HepG2 (cell line): ENCODE measurements around the gene VEZF1. TPM values are rescaled to one million over a fixed set of nuclear protein-coding genes. Genes with fewer than 3 reads are reported as not detected.

Experiments
- CEBPB ChIP-seq: IDR thresholded peaks from 2 replicates; pipeline ENCODE4 v1.6.1; 2011; ENCODE audit warnings: low read depth, low read length, improper control_type of control experiment, borderline replicate concordance
- HNRNPH1 ChIP-seq: fragments of 200-400 bp; formaldehyde crosslinking; optimal IDR thresholded peaks from 2 replicates; pipeline ENCODE3; 2017; ENCODE audit warnings: mild to moderate bottlenecking, low read depth, low read length
- MTF1 ChIP-seq: sonication (generic); formaldehyde crosslinking; IDR thresholded peaks from 2 replicates; pipeline ENCODE4 v1.5.0; 2020; ENCODE audit warnings: missing genetic modification reagents
- SRF ChIP-seq: IDR thresholded peaks from 2 replicates; pipeline ENCODE4 v1.6.1; 2011; ENCODE audit warnings: mild to moderate bottlenecking, low read depth, low read length, moderate library complexity
- SRY ChIP-seq: sonication (generic); formaldehyde crosslinking; IDR thresholded peaks from 2 replicates; pipeline ENCODE4 v1.8.0; 2022; ENCODE audit warnings: mild to moderate bottlenecking, missing genetic modification reagents
- ZKSCAN1 ChIP-seq: fragments of 150-350 bp; IDR thresholded peaks from 2 replicates; pipeline ENCODE4 v1.6.1; 2014; ENCODE audit warnings: low read length
- ZNF256 ChIP-seq: sonication (generic); formaldehyde crosslinking; conservative IDR thresholded peaks from 2 replicates; pipeline ENCODE4 v1.4.0; 2020; ENCODE audit warnings: missing genetic modification reagents
- ZNF383 ChIP-seq: sonication (generic); formaldehyde crosslinking; IDR thresholded peaks from 2 replicates; pipeline ENCODE4 v1.4.0; 2020; ENCODE audit warnings: missing genetic modification reagents, mild to moderate bottlenecking, borderline replicate concordance
- ZNF44 ChIP-seq: sonication (generic); formaldehyde crosslinking; IDR thresholded peaks from 2 replicates; pipeline ENCODE4 v1.5.1; 2020; ENCODE audit warnings: mild to moderate bottlenecking, missing genetic modification reagents
- ZNF484 ChIP-seq: sonication (generic); formaldehyde crosslinking; IDR thresholded peaks from 2 replicates; pipeline ENCODE4 v1.5.1; 2020; ENCODE audit warnings: mild to moderate bottlenecking, low read depth, missing genetic modification reagents, borderline replicate concordance
- ZNF83 ChIP-seq: sonication (generic); formaldehyde crosslinking; IDR thresholded peaks from 2 replicates; pipeline ENCODE4 v1.4.0; 2020; ENCODE audit warnings: missing genetic modification reagents, mild to moderate bottlenecking, borderline replicate concordance
- ZSCAN31 ChIP-seq: sonication (generic); formaldehyde crosslinking; IDR thresholded peaks from 2 replicates; pipeline ENCODE4 v1.5.0; 2020; ENCODE audit warnings: low read depth, mild to moderate bottlenecking, missing genetic modification reagents
- polyA plus RNA-seq, 8 experiments: library from polyadenylated mRNA; depleted of rRNA in 3 of 8; stranded (reverse) in 7 of 8; unstranded in 1 of 8; fragments of >200 nt; fragmentation: Illumina TruSeq in 4 of 8; extraction: Trizol in 4 of 8; gene quantifications; 2 replicates each; pipeline versions ENCODE4 v1.2.1 to v1.2.3, GENCODE V29; 2011 to 2016; ENCODE audit warnings: low read depth in 4 of 8, missing spikeins in 1 of 8, mixed read lengths in 1 of 8; ENCODE audit not compliant: insufficient read depth in 1 of 8
- total RNA-seq, 5 experiments: library from RNA; depleted of rRNA; stranded (reverse); fragments of >200 nt; fragmentation: Illumina TruSeq; extraction: Trizol; gene quantifications; 2 replicates each; pipeline ENCODE4 v1.2.3, GENCODE V29; 2016; ENCODE audit warnings: low read depth in 1 of 5
- TF ChIP-seq, protein P1 (sequence below): sonication (generic); formaldehyde crosslinking; IDR thresholded peaks from 2 replicates; pipeline ENCODE4 v1.9.0; 2021; ENCODE audit warnings: missing genetic modification reagents, borderline replicate concordance
- TF ChIP-seq, protein P2 (sequence below): sonication (generic); formaldehyde crosslinking; conservative IDR thresholded peaks from 2 replicates; pipeline ENCODE4 v1.4.0; 2020; ENCODE audit warnings: missing genetic modification reagents
- TF ChIP-seq, protein P3 (sequence below): sonication (generic); formaldehyde crosslinking; IDR thresholded peaks from 2 replicates; pipeline ENCODE4 v1.4.0; 2020; ENCODE audit warnings: missing genetic modification reagents
- TF ChIP-seq, protein P4 (sequence below), 2 experiments: sonication (generic) in 1 of 2; formaldehyde crosslinking in 1 of 2; IDR thresholded peaks; 2 replicates each; pipeline versions ENCODE4 v1.4.0 to v1.6.1; 2016 to 2020; ENCODE audit warnings: borderline replicate concordance in 1 of 2, low read depth in 1 of 2, mild to moderate bottlenecking in 1 of 2, missing genetic modification reagents in 1 of 2

The VEZF1 gene
- total and polyA plus RNA-seq, 2 of the 13 experiments (the other 11 are each of a cell fraction or from before 2014, with no cell fraction given) = 45.9 to 49.7 TPM

DNA sequence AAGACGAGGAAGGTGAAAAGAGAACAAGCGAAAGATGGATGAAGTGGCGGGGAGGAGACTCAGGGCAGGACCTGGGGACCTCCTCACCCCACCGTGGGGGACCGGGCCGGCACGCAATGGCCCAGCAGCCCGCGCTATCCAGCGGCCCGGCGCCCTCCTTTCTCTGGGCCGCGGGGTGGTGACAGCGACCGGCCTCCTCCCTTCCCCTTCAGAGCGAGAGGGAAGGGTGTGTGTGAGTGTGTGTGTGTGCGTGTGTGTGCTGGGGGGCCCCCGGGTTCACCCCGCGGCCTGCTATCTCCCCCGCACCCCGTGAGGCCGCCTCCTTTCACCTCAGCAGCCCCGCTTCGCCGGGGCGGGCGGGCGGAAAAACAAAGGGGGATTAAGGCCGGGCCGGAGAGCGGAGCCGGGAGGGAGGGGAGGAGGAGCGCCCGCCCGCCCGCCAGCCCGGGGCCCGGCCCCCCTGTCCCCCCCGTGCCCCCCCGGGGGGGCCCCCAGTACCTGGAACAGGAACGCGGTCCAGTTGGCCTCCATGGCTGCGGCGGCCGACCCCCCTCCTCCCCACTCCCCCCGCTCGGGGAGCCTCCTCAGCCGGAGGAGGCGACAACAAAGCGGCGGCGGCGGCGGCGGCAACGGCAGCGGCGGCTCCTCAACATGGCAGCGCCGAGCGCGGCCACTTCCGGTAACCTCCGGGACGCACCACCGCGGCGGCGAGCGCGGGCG is at the start of gene VEZF1 (continued):
- TF ChIP-seq, protein P1, sequence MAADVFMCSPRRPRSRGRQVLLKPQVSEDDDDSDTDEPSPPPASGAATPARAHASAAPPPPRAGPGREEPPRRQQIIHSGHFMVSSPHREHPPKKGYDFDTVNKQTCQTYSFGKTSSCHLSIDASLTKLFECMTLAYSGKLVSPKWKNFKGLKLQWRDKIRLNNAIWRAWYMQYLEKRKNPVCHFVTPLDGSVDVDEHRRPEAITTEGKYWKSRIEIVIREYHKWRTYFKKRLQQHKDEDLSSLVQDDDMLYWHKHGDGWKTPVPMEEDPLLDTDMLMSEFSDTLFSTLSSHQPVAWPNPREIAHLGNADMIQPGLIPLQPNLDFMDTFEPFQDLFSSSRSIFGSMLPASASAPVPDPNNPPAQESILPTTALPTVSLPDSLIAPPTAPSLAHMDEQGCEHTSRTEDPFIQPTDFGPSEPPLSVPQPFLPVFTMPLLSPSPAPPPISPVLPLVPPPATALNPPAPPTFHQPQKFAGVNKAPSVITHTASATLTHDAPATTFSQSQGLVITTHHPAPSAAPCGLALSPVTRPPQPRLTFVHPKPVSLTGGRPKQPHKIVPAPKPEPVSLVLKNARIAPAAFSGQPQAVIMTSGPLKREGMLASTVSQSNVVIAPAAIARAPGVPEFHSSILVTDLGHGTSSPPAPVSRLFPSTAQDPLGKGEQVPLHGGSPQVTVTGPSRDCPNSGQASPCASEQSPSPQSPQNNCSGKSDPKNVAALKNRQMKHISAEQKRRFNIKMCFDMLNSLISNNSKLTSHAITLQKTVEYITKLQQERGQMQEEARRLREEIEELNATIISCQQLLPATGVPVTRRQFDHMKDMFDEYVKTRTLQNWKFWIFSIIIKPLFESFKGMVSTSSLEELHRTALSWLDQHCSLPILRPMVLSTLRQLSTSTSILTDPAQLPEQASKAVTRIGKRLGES (CRISPR knock-in tag) = no peak
- TF ChIP-seq HNRNPH1 (no peak), SRF (no peak), MTF1 (CRISPR knock-in tag) (no peak), ZNF83 (CRISPR knock-in tag) (peak; percentile 60; the same call in 1 of the 2 replicates), ZNF383 (CRISPR knock-in tag) (no peak), ZKSCAN1 (no peak), ZSCAN31 (no peak), ZNF44 (no peak), ZNF256 (CRISPR knock-in tag) (0 out of 2 replicates have a peak, but pooled peaks have one; percentile 58), ZNF484 (CRISPR knock-in tag) (no peak; the same call in 1 of the 2 replicates), SRY (CRISPR knock-in tag) (no peak; the same call in none of the 2 replicates), CEBPB (no peak)
- TF ChIP-seq, protein P2, sequence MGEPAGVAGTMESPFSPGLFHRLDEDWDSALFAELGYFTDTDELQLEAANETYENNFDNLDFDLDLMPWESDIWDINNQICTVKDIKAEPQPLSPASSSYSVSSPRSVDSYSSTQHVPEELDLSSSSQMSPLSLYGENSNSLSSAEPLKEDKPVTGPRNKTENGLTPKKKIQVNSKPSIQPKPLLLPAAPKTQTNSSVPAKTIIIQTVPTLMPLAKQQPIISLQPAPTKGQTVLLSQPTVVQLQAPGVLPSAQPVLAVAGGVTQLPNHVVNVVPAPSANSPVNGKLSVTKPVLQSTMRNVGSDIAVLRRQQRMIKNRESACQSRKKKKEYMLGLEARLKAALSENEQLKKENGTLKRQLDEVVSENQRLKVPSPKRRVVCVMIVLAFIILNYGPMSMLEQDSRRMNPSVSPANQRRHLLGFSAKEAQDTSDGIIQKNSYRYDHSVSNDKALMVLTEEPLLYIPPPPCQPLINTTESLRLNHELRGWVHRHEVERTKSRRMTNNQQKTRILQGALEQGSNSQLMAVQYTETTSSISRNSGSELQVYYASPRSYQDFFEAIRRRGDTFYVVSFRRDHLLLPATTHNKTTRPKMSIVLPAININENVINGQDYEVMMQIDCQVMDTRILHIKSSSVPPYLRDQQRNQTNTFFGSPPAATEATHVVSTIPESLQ = no peak
- TF ChIP-seq, protein P3, sequence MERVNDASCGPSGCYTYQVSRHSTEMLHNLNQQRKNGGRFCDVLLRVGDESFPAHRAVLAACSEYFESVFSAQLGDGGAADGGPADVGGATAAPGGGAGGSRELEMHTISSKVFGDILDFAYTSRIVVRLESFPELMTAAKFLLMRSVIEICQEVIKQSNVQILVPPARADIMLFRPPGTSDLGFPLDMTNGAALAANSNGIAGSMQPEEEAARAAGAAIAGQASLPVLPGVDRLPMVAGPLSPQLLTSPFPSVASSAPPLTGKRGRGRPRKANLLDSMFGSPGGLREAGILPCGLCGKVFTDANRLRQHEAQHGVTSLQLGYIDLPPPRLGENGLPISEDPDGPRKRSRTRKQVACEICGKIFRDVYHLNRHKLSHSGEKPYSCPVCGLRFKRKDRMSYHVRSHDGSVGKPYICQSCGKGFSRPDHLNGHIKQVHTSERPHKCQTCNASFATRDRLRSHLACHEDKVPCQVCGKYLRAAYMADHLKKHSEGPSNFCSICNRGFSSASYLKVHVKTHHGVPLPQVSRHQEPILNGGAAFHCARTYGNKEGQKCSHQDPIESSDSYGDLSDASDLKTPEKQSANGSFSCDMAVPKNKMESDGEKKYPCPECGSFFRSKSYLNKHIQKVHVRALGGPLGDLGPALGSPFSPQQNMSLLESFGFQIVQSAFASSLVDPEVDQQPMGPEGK = peak; percentile 98
- TF ChIP-seq, protein P4, sequence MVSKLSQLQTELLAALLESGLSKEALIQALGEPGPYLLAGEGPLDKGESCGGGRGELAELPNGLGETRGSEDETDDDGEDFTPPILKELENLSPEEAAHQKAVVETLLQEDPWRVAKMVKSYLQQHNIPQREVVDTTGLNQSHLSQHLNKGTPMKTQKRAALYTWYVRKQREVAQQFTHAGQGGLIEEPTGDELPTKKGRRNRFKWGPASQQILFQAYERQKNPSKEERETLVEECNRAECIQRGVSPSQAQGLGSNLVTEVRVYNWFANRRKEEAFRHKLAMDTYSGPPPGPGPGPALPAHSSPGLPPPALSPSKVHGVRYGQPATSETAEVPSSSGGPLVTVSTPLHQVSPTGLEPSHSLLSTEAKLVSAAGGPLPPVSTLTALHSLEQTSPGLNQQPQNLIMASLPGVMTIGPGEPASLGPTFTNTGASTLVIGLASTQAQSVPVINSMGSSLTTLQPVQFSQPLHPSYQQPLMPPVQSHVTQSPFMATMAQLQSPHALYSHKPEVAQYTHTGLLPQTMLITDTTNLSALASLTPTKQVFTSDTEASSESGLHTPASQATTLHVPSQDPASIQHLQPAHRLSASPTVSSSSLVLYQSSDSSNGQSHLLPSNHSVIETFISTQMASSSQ (IDR thresholded peaks at IDR 0.05; ENCODE audit: low read depth) = no peak
- TF ChIP-seq, protein P4 (CRISPR knock-in tag; IDR thresholded peaks at IDR 0.05; ENCODE audit: borderline replicate concordance) = no peak
